Activated CD8-positive, alpha-beta memory T cell treated with anti-CD3 and anti-CD28 coated beads for 36 hours (primary cell): ENCODE data around the gene DNAJC15. TPM values are rescaled to one million over a fixed set of nuclear protein-coding genes. Genes with fewer than 3 reads are reported as not detected.

Experiments
- CTCF ChIA-PET: fragments of 350-600 bp; sonication (Branson Sonifier 250); formaldehyde crosslinking; loops from one replicate; lab custom pipeline; 2021; ENCODE audit warnings: antibody characterized with exemption; lab: Charles Lee
- POLR2A ChIA-PET: fragments of 350-600 bp; sonication (Branson Sonifier 250); formaldehyde crosslinking; loops from one replicate; lab custom pipeline; 2021; ENCODE audit warnings: antibody characterized with exemption; lab: Charles Lee
- total RNA-seq, 2 experiments: library from RNA; stranded (reverse); gene quantifications; one replicate each; pipeline ENCODE4 v1.2.3, GENCODE V29; 2021

Gene DNAJC15
- 10 to 100 TPM; 13.1 to 15.7 TPM for total RNA-seq

DNA sequence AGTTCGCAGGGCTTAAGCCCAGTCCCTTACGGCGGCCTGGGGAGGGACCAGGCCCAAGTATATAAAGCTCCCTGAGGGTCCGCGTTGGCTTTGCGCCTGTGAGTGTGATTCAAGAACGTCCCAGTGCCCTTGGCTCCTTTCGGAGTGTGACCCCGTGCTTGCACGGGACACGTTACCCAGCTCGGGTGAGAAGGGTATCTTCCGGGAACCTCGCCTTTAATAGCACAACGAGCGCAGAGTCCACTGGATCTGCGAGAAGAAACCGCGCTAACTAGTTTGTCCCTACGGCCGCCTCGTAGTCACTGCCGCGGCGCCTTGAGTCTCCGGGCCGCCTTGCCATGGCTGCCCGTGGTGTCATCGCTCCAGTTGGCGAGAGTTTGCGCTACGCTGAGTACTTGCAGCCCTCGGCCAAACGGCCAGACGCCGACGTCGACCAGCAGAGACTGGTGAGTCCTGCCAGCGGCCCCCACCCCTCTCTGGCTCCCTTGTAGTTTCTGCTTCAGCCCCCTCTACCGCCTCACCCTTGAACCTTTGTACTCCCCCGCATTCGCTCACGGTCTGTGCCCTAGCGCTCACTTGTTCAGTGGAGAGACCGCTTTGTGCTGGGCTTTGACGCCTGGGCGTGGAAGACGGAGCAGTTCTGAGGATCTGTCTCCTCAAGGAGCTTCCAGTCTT, at the start of gene DNAJC15:
Gene DNAJC15, plus strand, starts transcription at position 298 of the 675 bp plus-strand sequence. Its CDS starts 41 bp downstream, at position 339.
- ChIA-PET POLR2A (interaction anchor here (0.6 to 0.7 kb wide), 2 partner anchors 20 to 35 kb away, joined by 4 to 10 read pairs; no protein-coding TSS in a partner anchor), CTCF (interaction anchor here (0.6 to 1.3 kb wide), 2 partner anchors 9 to 91 kb away, joined by 4 read pairs; no protein-coding TSS in a partner anchor)

DNA sequence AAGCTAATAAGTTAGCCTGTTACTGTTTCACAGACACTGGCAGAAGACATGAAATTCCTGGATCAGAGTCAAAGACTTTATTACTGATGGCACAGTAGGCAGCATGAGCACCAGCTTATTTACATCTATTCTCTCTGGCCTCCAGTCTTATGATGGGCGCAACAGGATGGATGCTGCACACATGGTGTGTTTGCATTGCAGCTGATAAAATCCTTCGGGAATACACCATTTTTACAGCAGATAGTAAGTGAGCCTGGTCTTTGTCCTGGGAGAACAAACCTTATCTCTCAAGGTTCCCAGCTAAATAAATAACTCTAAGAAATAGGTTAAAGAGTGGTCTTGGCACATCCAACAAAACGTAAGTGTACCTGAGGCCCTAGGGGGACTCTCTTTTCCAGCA, 47.3 kb upstream of the DNAJC15 start:
- CTCF ChIA-PET, result no interaction called here
- POLR2A ChIA-PET, result no interaction called here

DNA sequence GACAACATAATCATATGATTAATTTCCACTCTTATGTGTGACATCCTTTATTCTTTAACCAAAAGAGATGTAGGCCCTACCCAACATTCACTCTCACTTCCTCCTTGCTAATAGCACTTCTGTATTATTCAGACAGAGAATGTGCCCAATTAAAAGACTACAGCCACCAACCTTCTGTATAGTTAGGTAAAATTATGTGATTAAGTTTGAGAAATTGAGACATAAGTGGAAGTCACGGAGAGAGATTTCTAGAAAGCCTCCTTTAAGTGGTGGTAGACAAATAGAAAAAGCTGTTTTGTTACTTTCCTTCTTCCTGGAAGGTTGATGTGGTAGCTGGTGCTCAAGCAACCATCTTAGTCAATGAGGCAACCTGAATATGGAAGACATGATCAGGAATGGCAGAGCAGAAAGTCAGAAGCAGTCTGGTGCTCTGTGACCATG, 46.1 kb upstream of the DNAJC15 start:
- ChIA-PET CTCF (no interaction called here), POLR2A (no interaction called here)

- ChIA-PET POLR2A (no interaction called here), CTCF (no interaction called here)
These were observed 42.1 kb upstream of the DNAJC15 start for GRCh38 chr13:42981317-42981716.

DNA sequence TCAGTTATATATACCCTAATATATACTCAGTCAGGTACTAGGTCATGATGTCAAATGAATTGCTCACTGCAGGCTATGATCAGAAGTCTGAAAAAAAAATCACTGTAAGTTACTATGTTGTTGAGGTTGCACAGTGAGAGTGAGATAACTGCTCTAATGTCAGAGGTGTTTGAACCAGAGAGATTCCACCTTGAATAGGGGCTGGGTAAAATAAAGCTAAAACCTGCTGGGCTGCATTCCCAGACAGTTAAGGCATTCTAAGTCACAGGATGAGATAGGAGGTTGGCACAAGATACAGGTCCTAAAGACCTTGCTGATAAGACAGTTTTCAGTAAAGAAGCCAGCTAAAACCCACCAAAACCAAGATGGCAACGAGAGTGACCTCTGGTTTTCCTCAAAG, 41.5 kb upstream of the DNAJC15 start:
- POLR2A ChIA-PET, result no interaction called here
- CTCF ChIA-PET, result interaction anchor here (2.1 kb wide), 1 partner anchor 12 kb away, joined by 6 read pairs; no protein-coding TSS in a partner anchor

DNA sequence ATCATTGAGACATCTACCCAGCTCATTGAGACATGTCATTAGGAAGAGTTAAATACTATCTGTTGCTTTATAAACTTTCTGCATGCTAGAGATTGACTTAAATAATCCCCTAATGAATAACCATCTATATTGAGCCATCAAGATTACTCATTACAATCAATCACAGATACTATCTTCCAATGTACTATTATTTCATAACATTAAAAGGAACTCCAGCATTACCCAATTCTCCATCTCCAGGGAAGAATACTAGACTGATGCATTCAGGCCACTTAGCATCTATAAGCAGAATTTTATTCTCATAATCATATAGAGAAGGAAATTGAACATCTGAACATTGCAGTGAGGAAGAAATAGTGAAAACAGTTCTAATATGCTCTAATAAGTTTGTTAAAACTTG, 39.4 kb upstream of the DNAJC15 start:
- CTCF ChIA-PET, result interaction anchor here (0.6 to 2.1 kb wide), 2 partner anchors 15 to 314 kb away, joined by 3 to 6 read pairs; no protein-coding TSS in a partner anchor
- POLR2A ChIA-PET, result interaction anchor here (0.6 kb wide), 1 partner anchor 7 kb away, joined by 3 read pairs; no protein-coding TSS in a partner anchor

DNA sequence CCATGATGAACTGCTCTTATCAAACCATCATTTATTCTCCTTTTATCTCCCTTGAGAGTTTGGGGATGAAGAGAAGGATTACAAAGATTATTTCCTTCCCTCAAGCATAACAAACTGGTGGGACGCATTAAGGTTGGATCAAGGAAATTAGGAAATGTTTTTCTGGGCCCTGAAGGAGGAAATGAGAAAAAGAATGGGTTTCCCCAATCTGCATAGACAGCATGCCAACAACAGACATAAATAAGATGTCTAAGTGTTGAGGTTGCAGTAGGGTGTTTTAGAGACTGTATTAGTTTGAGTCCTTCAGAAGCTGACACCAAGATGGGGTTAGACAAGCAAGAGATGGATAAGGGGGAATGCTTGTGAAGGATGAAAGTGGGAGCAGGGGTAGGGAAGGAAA, 38.7 kb upstream of the DNAJC15 start:
- ChIA-PET POLR2A (no interaction called here), CTCF (no interaction called here)

DNA sequence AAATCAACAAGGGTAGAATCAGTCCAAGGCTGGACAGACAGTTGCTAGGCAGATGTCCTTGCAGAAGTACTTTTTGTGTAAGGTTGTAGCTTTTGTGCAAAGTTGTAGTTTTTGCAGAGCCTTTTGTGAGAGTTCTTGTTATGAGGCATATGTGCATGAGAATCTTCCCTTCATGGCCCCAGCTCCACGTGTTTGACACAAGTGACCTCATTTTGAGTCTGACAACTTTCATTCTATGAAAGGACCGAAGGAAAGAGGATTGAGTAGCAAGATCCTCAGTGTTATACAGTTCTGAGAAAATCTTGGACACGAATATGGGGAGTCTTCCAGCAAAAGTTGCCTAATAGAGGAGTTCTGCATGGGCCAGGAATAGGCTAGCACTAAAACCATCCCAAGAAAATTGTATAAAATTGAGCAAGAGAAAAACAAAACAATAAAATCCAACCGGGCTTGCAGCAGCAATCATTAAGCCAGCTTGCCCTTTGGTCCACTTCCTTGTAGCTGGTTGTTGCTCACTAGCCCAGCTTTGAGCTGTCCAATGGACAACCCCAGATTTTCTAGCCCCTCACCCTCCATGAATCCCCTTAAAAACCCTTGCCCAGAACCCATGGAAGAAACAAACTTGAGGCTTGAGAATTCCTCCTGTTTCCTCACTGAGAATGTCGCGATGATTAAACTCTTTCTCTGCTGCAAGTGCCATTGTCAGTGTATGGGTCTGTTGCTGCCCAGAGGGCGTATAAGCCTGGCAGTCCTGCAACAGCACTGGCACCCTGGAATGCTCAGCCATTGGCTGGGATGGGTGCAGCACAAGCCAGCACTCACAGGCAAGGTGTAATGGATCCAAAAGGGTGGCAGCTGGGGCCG, 37.8 kb upstream of the DNAJC15 start:
- POLR2A ChIA-PET, result no interaction called here
- CTCF ChIA-PET, result interaction anchor here (1.2 kb wide), 1 partner anchor 16 kb away, joined by 4 read pairs; no protein-coding TSS in a partner anchor

DNA sequence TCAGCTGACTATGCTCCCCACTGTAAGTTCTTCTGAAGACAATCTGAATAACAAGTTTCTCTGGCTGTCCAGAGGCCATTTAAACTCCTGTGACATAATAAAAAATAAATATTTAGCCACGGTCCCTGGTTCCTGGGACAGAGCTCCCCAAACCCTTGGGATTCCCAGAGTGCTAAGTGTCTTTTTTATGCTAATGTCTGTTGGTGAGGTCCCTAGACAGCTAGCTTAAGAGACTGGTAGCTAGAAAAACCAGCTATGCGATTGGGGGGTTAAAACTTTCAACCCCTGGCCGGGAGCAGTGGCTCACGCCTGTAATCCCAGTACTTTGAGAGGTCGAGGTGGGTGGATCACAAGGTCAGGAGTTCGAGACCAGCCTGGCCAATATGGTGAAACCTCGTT, 37.2 kb upstream of the DNAJC15 start:
- ChIA-PET POLR2A (no interaction called here), CTCF (interaction anchor here (1.2 kb wide), 1 partner anchor 16 kb away, joined by 4 read pairs; no protein-coding TSS in a partner anchor)

GRCh38 chr13:42990291-42991232, 32.8 kb upstream of the DNAJC15 start:
- ChIA-PET POLR2A (interaction anchor here (0.6 kb wide), 1 partner anchor 1278 kb away, joined by 3 read pairs; no protein-coding TSS in a partner anchor), CTCF (interaction anchor here (1.0 to 1.6 kb wide), 2 partner anchors 21 to 75 kb away, joined by 3 to 4 read pairs; no protein-coding TSS in a partner anchor)

GRCh38 chr13:42991233-42991897, 32.0 kb upstream of the DNAJC15 start:
- CTCF ChIA-PET, result interaction anchor here (1.0 to 1.6 kb wide), 3 partner anchors 22 to 74 kb away, joined by 3 to 4 read pairs (median 4); no protein-coding TSS in a partner anchor
- POLR2A ChIA-PET, result interaction anchor here (0.7 to 0.9 kb wide), 2 partner anchors 7 to 595 kb away, joined by 3 read pairs; no protein-coding TSS in a partner anchor

DNA sequence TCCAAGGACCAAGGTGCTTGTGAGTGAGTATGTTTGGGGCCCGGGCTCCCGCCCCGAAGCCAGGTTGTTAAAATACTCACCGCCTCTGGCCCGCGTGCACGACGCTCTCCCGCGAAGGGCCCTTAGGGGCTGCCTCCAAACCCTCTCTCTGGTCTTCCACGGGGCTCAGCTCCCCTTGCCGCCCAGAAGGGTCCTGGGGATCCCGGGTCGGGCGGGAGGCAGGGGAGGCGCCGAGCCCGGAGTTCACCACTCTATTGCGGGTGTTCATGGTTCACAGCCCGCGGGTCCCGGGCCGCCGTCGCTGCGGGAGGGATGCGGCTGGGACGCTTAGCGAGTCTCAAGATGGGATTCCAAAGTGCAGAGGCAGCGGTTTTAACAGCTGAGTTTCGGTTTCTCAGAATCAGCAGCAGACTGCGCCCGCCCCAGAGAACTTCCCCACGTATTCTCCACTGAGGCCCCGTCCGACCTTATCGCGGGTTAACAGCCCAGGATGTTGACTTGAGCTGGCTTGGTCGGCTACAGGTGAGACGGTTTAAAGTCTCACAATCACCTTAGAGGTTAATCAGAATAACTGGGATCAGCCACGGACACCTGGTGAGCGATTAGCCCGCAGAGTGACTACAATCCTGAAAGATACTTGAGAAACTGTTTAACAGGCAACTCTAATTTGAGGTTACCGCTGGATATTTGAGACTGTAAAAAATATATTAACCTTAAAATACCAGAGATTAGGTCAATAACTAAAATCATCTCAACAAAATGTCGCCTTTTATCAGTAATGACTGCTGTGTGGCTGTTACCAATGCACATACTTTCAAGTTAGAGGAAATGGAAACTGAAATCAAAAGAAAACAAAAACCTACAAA, 31.3 kb upstream of the DNAJC15 start, which contains the start of gene EPSTI1:
Gene EPSTI1, minus strand, starts transcription at position 344 of the 866 bp plus-strand sequence. Its CDS starts 76 bp downstream, at position 268.
- CTCF ChIA-PET, result interaction anchor here (0.9 to 1.1 kb wide), 3 partner anchors 20 to 59 kb away, joined by 3 to 4 read pairs (median 3); no protein-coding TSS in a partner anchor
- POLR2A ChIA-PET, result interaction anchor here (0.7 to 0.9 kb wide), 3 partner anchors 8 to 596 kb away, joined by 3 read pairs; no protein-coding TSS in a partner anchor

GRCh38 chr13:42992764-42993122, 30.6 kb upstream of the DNAJC15 start:
- POLR2A ChIA-PET, result interaction anchor here (0.7 kb wide), 1 partner anchor 66 kb away, joined by 3 read pairs; no protein-coding TSS in a partner anchor
- CTCF ChIA-PET, result interaction anchor here (0.9 to 1.1 kb wide), 3 partner anchors 21 to 58 kb away, joined by 3 to 4 read pairs (median 3); no protein-coding TSS in a partner anchor

GRCh38 chr13:42994878-42995277, 28.5 kb upstream of the DNAJC15 start:
- CTCF ChIA-PET, result no interaction called here

DNA sequence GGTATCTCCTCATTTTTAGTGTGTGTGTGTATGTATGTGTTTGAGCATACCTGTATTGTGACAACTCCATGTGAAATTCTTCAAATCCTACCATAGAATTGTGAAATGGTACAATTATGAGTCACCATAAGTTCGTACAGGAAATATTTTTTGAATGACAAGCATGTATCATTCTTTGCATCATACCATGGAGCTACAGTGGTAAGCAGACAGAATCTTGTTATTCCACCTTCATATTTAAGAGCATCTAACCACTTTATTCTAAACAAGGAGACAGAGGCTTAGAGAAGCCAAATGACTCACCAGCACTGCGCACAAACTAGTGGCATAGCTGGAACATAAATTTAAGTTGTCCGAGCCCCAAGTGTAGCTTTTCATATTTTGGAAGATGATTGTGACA, 26.8 kb upstream of the DNAJC15 start:
- ChIA-PET POLR2A (no interaction called here), CTCF (no interaction called here)

More at GRCh38 chr13:42994878-42995277, 28.5 kb upstream of the DNAJC15 start:
- POLR2A ChIA-PET, result no interaction called here

GRCh38 chr13:42997381-42997780, 26.0 kb upstream of the DNAJC15 start:
- CTCF ChIA-PET, result no interaction called here
- POLR2A ChIA-PET, result no interaction called here

DNA sequence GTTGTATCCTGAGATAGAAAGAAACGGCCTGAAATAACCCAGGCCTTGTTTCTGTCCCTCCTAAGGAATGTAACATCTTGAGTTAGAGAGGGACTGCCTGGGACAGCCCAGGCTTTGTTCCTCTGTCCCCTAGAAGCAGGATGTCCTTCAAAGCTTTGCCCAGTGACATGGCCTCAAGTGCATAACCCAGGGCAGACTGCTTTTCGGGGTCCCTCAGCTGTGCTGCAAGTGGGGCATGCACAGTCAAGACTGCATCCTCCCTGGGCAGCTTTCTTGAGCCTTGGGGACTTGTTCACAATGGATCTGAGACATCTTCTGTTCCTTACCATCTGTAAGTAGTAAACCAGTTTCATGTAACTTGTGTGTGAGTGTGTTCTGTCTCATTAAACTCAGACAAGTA, 23.9 kb upstream of the DNAJC15 start:
- ChIA-PET CTCF (no interaction called here), POLR2A (no interaction called here)
